ENCODE results near the gene STAB2.
"Not testable (repeated sequence)": the region's sequence is repeated elsewhere in the genome, so short reads cannot be mapped to it uniquely, and the experiment has no call there.

Gene STAB2

GRCh38 chr12:103652808-103653207, 65.7 kb downstream of the STAB2 start:
- in situ Hi-C loops (cut with MboI; ENCODE audit: low sequenced_read_pairs) = no loop called here

- in situ Hi-C loops (cut with MboI; ENCODE audit: low sequenced_read_pairs) = not testable (repeated sequence)
Observed at GRCh38 chr12:103653568-103654173, 66.6 kb downstream of the STAB2 start.

- in situ Hi-C loops (cut with MboI; ENCODE audit: low sequenced_read_pairs) = no loop called here
Observed at GRCh38 chr12:103654816-103655215, 67.7 kb downstream of the STAB2 start.

- in situ Hi-C loops (cut with MboI; ENCODE audit: low sequenced_read_pairs) = no loop called here
Observed at GRCh38 chr12:103656291-103656690, 69.2 kb downstream of the STAB2 start.

GRCh38 chr12:103657331-103657730, 70.3 kb downstream of the STAB2 start:
- in situ Hi-C loops (cut with MboI; ENCODE audit: low sequenced_read_pairs) = no loop called here

- in situ Hi-C loops (cut with MboI; ENCODE audit: low sequenced_read_pairs) = no loop called here
Observed at GRCh38 chr12:103664626-103665025, 77.6 kb downstream of the STAB2 start.

GRCh38 chr12:103665971-103666370, 78.9 kb downstream of the STAB2 start:
- in situ Hi-C loops (cut with MboI; ENCODE audit: low sequenced_read_pairs) = no loop called here

- in situ Hi-C loops (cut with MboI; ENCODE audit: low sequenced_read_pairs) = no loop called here
Observed at GRCh38 chr12:103667125-103667524, 80.1 kb downstream of the STAB2 start.

GRCh38 chr12:103668520-103668919, 81.4 kb downstream of the STAB2 start:
- in situ Hi-C loops (cut with MboI; ENCODE audit: low sequenced_read_pairs) = no loop called here

- in situ Hi-C loops (cut with MboI; ENCODE audit: low sequenced_read_pairs) = no loop called here
Observed at GRCh38 chr12:103671367-103671766, 84.3 kb downstream of the STAB2 start.

GRCh38 chr12:103672401-103673119, 85.5 kb downstream of the STAB2 start:
- in situ Hi-C loops (cut with MboI; ENCODE audit: low sequenced_read_pairs) = no loop called here

GRCh38 chr12:103673487-103673886, 86.4 kb downstream of the STAB2 start:
- in situ Hi-C loops (cut with MboI; ENCODE audit: low sequenced_read_pairs) = no loop called here

- in situ Hi-C loops (cut with MboI; ENCODE audit: low sequenced_read_pairs) = no loop called here
Observed at GRCh38 chr12:103673891-103674375, 86.9 kb downstream of the STAB2 start.

GRCh38 chr12:103676893-103677292, 89.8 kb downstream of the STAB2 start:
- in situ Hi-C loops (cut with MboI; ENCODE audit: low sequenced_read_pairs) = no loop called here

- in situ Hi-C loops (cut with MboI; ENCODE audit: low sequenced_read_pairs) = no loop called here
Observed at GRCh38 chr12:103677341-103677740, 90.3 kb downstream of the STAB2 start.

GRCh38 chr12:103677905-103678304, 90.8 kb downstream of the STAB2 start:
- in situ Hi-C loops (cut with MboI; ENCODE audit: low sequenced_read_pairs) = no loop called here

GRCh38 chr12:103679421-103680170, 92.5 kb downstream of the STAB2 start:
- in situ Hi-C loops (cut with MboI; ENCODE audit: low sequenced_read_pairs) = no loop called here

- in situ Hi-C loops (cut with MboI; ENCODE audit: low sequenced_read_pairs) = no loop called here
Observed at GRCh38 chr12:103680591-103681141, 93.6 kb downstream of the STAB2 start.

GRCh38 chr12:103686026-103686425, 99.0 kb downstream of the STAB2 start:
- in situ Hi-C loops (cut with MboI; ENCODE audit: low sequenced_read_pairs) = no loop called here

GRCh38 chr12:103687253-103687652, 100.2 kb downstream of the STAB2 start:
- in situ Hi-C loops (cut with MboI; ENCODE audit: low sequenced_read_pairs) = no loop called here

GRCh38 chr12:103688376-103689063, 101.4 kb downstream of the STAB2 start:
- in situ Hi-C loops (cut with MboI; ENCODE audit: low sequenced_read_pairs) = no loop called here
